Globus pallidus (tissue), 1 donor: ENCODE results near the gene GPNMB.
"Not testable (repeated sequence)": the region's sequence is repeated elsewhere in the genome, so short reads cannot be mapped to it uniquely, and the experiment has no call there.

Experiments used
- DNase-seq: peaks from one replicate; pipeline ENCODE4 v3.0.0-alpha.2; 2015; ENCODE audit warnings: low spot score

Gene GPNMB

GRCh38 chr7:23246555-23246954 lies at the start of gene GPNMB:
TSS of gene GPNMB (plus strand) at chr7:23246775. CDS start at chr7:23246858, 83 bp downstream.
- DNase-seq, result no peak

GRCh38 chr7:23197745-23198144 lies 48.8 kb upstream of the GPNMB start:
- DNase-seq, result not testable (repeated sequence)

GRCh38 chr7:23200331-23200730 lies 46.2 kb upstream of the GPNMB start:
- no peak for DNase-seq

GRCh38 chr7:23204241-23204640 lies 42.3 kb upstream of the GPNMB start:
- no peak for DNase-seq

- no peak for DNase-seq
These were observed 41.0 kb upstream of the GPNMB start for GRCh38 chr7:23205577-23205908.

GRCh38 chr7:23205909-23206767 lies 40.4 kb upstream of the GPNMB start:
- no peak for DNase-seq

GRCh38 chr7:23207021-23207420 lies 39.6 kb upstream of the GPNMB start:
- DNase-seq, result no peak

GRCh38 chr7:23207884-23208283 lies 38.7 kb upstream of the GPNMB start:
- DNase-seq, result no peak

- DNase-seq, result no peak
These were observed 38.3 kb upstream of the GPNMB start for GRCh38 chr7:23208316-23208715.

- no peak for DNase-seq
These were observed 36.1 kb upstream of the GPNMB start for GRCh38 chr7:23210506-23210905.

GRCh38 chr7:23211589-23211988 lies 35.0 kb upstream of the GPNMB start:
- no peak for DNase-seq

GRCh38 chr7:23212395-23212794 lies 34.2 kb upstream of the GPNMB start:
- DNase-seq, result no peak

- no peak for DNase-seq
These were observed 33.7 kb upstream of the GPNMB start for GRCh38 chr7:23212841-23213240.

GRCh38 chr7:23213755-23214154 lies 32.8 kb upstream of the GPNMB start:
- DNase-seq, result no peak

GRCh38 chr7:23214423-23214822 lies 32.2 kb upstream of the GPNMB start:
- DNase-seq, result no peak

- no peak for DNase-seq
These were observed 31.6 kb upstream of the GPNMB start for GRCh38 chr7:23214938-23215337.

- DNase-seq, result peak; percentile 72
These were observed 30.6 kb upstream of the GPNMB start for GRCh38 chr7:23216021-23216420.

- no peak for DNase-seq
These were observed 28.4 kb upstream of the GPNMB start for GRCh38 chr7:23218196-23218595.

GRCh38 chr7:23220690-23221305 lies 25.8 kb upstream of the GPNMB start:
- no peak for DNase-seq

- no peak for DNase-seq
These were observed 24.0 kb upstream of the GPNMB start for GRCh38 chr7:23222439-23223030.

GRCh38 chr7:23224364-23224763 lies 22.2 kb upstream of the GPNMB start:
- DNase-seq, result not testable (repeated sequence)

GRCh38 chr7:23226844-23227450 lies 19.6 kb upstream of the GPNMB start:
- peak; percentile 45 for DNase-seq

GRCh38 chr7:23228412-23228811 lies 18.2 kb upstream of the GPNMB start:
- no peak for DNase-seq
